H1 (cell line): ENCODE data around the gene KCNQ1OT1. TPM values are rescaled to one million over a fixed set of nuclear protein-coding genes. Genes with fewer than 3 reads are reported as not detected.

Experiments used
- CTCF ChIA-PET: fragments of 300-600 bp; sonication (Branson Sonifier 250); formaldehyde crosslinking; loops from one replicate; lab custom pipeline; 2021; ENCODE audit not compliant: partially characterized antibody; lab: Charles Lee
- POLR2A ChIA-PET: fragments of 300-600 bp; sonication (Branson Sonifier 250); formaldehyde crosslinking; loops from one replicate; lab custom pipeline; 2021; ENCODE audit warnings: inconsistent platforms; ENCODE audit not compliant: partially characterized antibody; lab: Charles Lee
- DNase-seq, 2 experiments: peaks; one replicate each; pipeline versions ENCODE4 v3.0.0 to v3.0.0-alpha.2; 2010 to 2022; ENCODE audit warnings: low spot score in 2 of 2, low read depth in 1 of 2, mixed read lengths in 1 of 2
- FAIRE-seq: peaks from 2 replicates; lab custom pipeline; 2011; peaks lifted over from hg19 to GRCh38; lab: Jason Lieb, UNC
- H2AFZ ChIP-seq: 2 replicates; pipeline ENCODE4 v1.8.1; 2012; ENCODE audit warnings: low read length, inconsistent platforms
- H2AK5ac ChIP-seq: 2 replicates; pipeline ENCODE4 v1.6.1; 2013; ENCODE audit warnings: low read depth, low read length
- H2BK120ac ChIP-seq: replicated peaks from 2 replicates; pipeline ENCODE3; 2013; ENCODE audit warnings: low read depth, low read length, inconsistent platforms
- H2BK12ac ChIP-seq: 2 replicates; pipeline ENCODE4 v1.6.1; 2013; ENCODE audit warnings: low read depth, low read length
- H2BK15ac ChIP-seq: 2 replicates; pipeline ENCODE4 v1.6.1; 2013; ENCODE audit warnings: low read length
- H2BK20ac ChIP-seq: 2 replicates; pipeline ENCODE4 v1.6.1; 2013; ENCODE audit warnings: low read length
- H2BK5ac ChIP-seq: 2 replicates; pipeline ENCODE4 v1.6.1; 2013; ENCODE audit warnings: low read depth, low read length
- H3K14ac ChIP-seq: 2 replicates; pipeline ENCODE4 v1.6.1; 2013; ENCODE audit warnings: inconsistent platforms; ENCODE audit not compliant: insufficient read length
- H3K18ac ChIP-seq: 2 replicates; pipeline ENCODE4 v1.6.1; 2013; ENCODE audit warnings: low read length; ENCODE audit errors: extremely low read depth
- H3K23ac ChIP-seq: 2 replicates; pipeline ENCODE4 v1.6.1; 2013; ENCODE audit warnings: inconsistent platforms; ENCODE audit not compliant: insufficient read length
- H3K23me2 ChIP-seq: 2 replicates; pipeline ENCODE4 v1.6.1; 2013; ENCODE audit warnings: low read depth, low read length
- H3K27ac ChIP-seq: 2 replicates; pipeline ENCODE4 v1.6.1; 2011; ENCODE audit warnings: low read depth, low read length, inconsistent platforms
- H3K27me3 ChIP-seq, 4 experiments: replicated peaks in 1 of 4; 1 replicate in 1 of 4; 2 replicates in 3 of 4; pipeline versions ENCODE4 v1.6.1 to v1.8.1; 2011 to 2013; ENCODE audit warnings: low read length in 3 of 4, mild to moderate bottlenecking in 3 of 4, inconsistent platforms in 2 of 4, mixed read lengths in 2 of 4, moderate library complexity in 1 of 4; ENCODE audit not compliant: control insufficient read depth in 3 of 4, insufficient read depth in 3 of 4; ENCODE audit errors: extremely low read depth in 1 of 4
- H3K36me3 ChIP-seq, 4 experiments: 2 replicates each; pipeline versions ENCODE4 v1.6.1 to v1.8.1; 2011 to 2013; ENCODE audit warnings: mild to moderate bottlenecking in 4 of 4, low read length in 3 of 4, moderate library complexity in 2 of 4, control low read depth in 1 of 4, inconsistent platforms in 1 of 4; ENCODE audit not compliant: insufficient read depth in 4 of 4, control insufficient read depth in 2 of 4
- H3K4ac ChIP-seq: replicated peaks from 2 replicates; pipeline ENCODE3; 2013; ENCODE audit warnings: low read length, low read depth, mixed read lengths, inconsistent platforms; ENCODE audit not compliant: insufficient read length
- H3K4me1 ChIP-seq, 4 experiments: replicated peaks in 1 of 4; 1 replicate in 1 of 4; 2 replicates in 3 of 4; pipeline versions ENCODE4 v1.6.1 to v1.8.1; 2011 to 2013; ENCODE audit warnings: low read length in 3 of 4, inconsistent platforms in 2 of 4, mixed read lengths in 1 of 4; ENCODE audit not compliant: insufficient read depth in 4 of 4, control insufficient read depth in 3 of 4
- H3K4me2 ChIP-seq, 2 experiments: 2 replicates each; pipeline versions ENCODE4 v1.6.1 to v1.8.1; 2011 to 2013; ENCODE audit warnings: low read depth in 2 of 2, low read length in 2 of 2, control low read depth in 1 of 2, inconsistent platforms in 1 of 2, mild to moderate bottlenecking in 1 of 2; ENCODE audit not compliant: insufficient read depth in 1 of 2
- H3K4me3 ChIP-seq, 4 experiments: fragments of 200-600, 300-600 bp in 1 of 4; sonication (generic), shearing (Covaris generic), sonication (Bioruptor Twin) in 1 of 4; 2 replicates each; pipeline versions ENCODE4 v1.5.1 to v1.8.1; 2011 to 2016; ENCODE audit warnings: low read length in 4 of 4, low read depth in 3 of 4, control low read depth in 2 of 4, inconsistent platforms in 2 of 4, mild to moderate bottlenecking in 2 of 4, mixed read lengths in 1 of 4, moderate library complexity in 1 of 4; ENCODE audit not compliant: insufficient read depth in 2 of 4; ENCODE audit errors: extremely low read depth in 1 of 4
- H3K56ac ChIP-seq: replicated peaks from 2 replicates; pipeline ENCODE3; 2013; ENCODE audit warnings: low read depth, mild to moderate bottlenecking, mixed read lengths, low read length, inconsistent platforms; ENCODE audit not compliant: insufficient read length
- H3K79me1 ChIP-seq: 2 replicates; pipeline ENCODE4 v1.6.1; 2013; ENCODE audit warnings: low read depth, low read length, control low read depth
- H3K79me2 ChIP-seq, 2 experiments: 2 replicates each; pipeline versions ENCODE4 v1.6.1 to v1.8.1; 2012 to 2013; ENCODE audit warnings: low read length in 2 of 2, mild to moderate bottlenecking in 2 of 2, inconsistent platforms in 1 of 2; ENCODE audit not compliant: insufficient read depth in 2 of 2, control insufficient read depth in 1 of 2
- H3K9ac ChIP-seq, 4 experiments: replicated peaks in 1 of 4; 1 replicate in 1 of 4; 2 replicates in 3 of 4; pipeline versions ENCODE4 v1.6.1 to v1.8.1; 2011 to 2013; ENCODE audit warnings: low read depth in 3 of 4, low read length in 3 of 4, control low read depth in 2 of 4, mild to moderate bottlenecking in 2 of 4, moderate library complexity in 2 of 4, inconsistent platforms in 1 of 4; ENCODE audit errors: extremely low read depth in 1 of 4
- H3K9me3 ChIP-seq, 2 experiments: 2 replicates each; pipeline versions ENCODE4 v1.6.1 to v1.8.1; 2012 to 2013; ENCODE audit warnings: mild to moderate bottlenecking in 2 of 2, moderate library complexity in 2 of 2, control low read depth in 1 of 2, inconsistent platforms in 1 of 2, low read depth in 1 of 2, low read length in 1 of 2, mixed read lengths in 1 of 2; ENCODE audit not compliant: insufficient read depth in 2 of 2
- H4K20me1 ChIP-seq, 2 experiments: replicated peaks in 1 of 2; 2 replicates each; pipeline versions ENCODE3 to v1.8.1; 2011 to 2013; ENCODE audit warnings: inconsistent platforms in 2 of 2, low read length in 2 of 2, mild to moderate bottlenecking in 1 of 2; ENCODE audit not compliant: insufficient read depth in 2 of 2, control insufficient read depth in 1 of 2
- H4K5ac ChIP-seq: 2 replicates; pipeline ENCODE4 v1.6.1; 2013; ENCODE audit warnings: low read length, low read depth, mixed read lengths, inconsistent platforms; ENCODE audit not compliant: insufficient read length
- H4K8ac ChIP-seq: 2 replicates; pipeline ENCODE4 v1.8.0; 2013; ENCODE audit warnings: mild to moderate bottlenecking, moderate library complexity, low read length, inconsistent platforms; ENCODE audit not compliant: insufficient read depth; ENCODE audit errors: extremely low read depth
- H4K91ac ChIP-seq: replicated peaks from 2 replicates; pipeline ENCODE3; 2013; ENCODE audit warnings: low read length, mixed read lengths, inconsistent platforms; ENCODE audit not compliant: insufficient read length
- CEBPB ChIP-seq: IDR thresholded peaks from 2 replicates; pipeline ENCODE4 v1.6.1; 2012; ENCODE audit warnings: low read depth, low read length
- WGBS, 2 experiments: shearing (Covaris generic) in 1 of 2; methylation state at CpG; one replicate each; pipeline versions ENCODE4 v1.1.6 to v1.1.7; 2013 to 2015; ENCODE audit warnings: low lambda C conversion rate in 2 of 2, mixed read lengths in 2 of 2, inconsistent platforms in 1 of 2, low coverage in 1 of 2, missing lambda C conversion rate in 1 of 2; ENCODE audit not compliant: insufficient replicate concordance in 2 of 2, insufficient coverage in 1 of 2, insufficient read length in 1 of 2; ENCODE audit errors: extremely low coverage in 1 of 2, missing lambda C conversion rate in 1 of 2; 5-methylcytosine and 5-hydroxymethylcytosine counted together
- polyA plus RNA-seq, 7 experiments: library from polyadenylated mRNA; depleted of rRNA in 3 of 7; stranded (reverse) in 5 of 7; unstranded in 2 of 7; fragments of >200 nt in 5 of 7; fragments of 200-250 nt in 2 of 7; gene quantifications; 1 replicate in 5 of 7; 2 replicates in 1 of 7; 4 replicates in 1 of 7; pipeline versions ENCODE4 v1.2.1 to v1.2.3, GENCODE V29; 2011 to 2013; ENCODE audit warnings: missing spikeins in 2 of 7, mixed read lengths in 2 of 7
- total RNA-seq: library from RNA; stranded (reverse); fragmentation: NEBNext Ultra II Directional; extraction: Animal tissue kit (Norgen Biotek cat#: 25700); gene quantifications from 2 replicates; pipeline ENCODE4 v1.2.1, GENCODE V29; 2021

The KCNQ1OT1 gene
- total and polyA plus RNA-seq, 2 of the 8 experiments (the other 6 are each of a cell fraction or from before 2014, with no cell fraction given) = 0.21 to 1.2 TPM

GRCh38 chr11:2558861-2559526 lies 140.8 kb downstream of the KCNQ1OT1 start:
- TF ChIP-seq CEBPB = no peak
- Histone ChIP-seq H3K27me3 (peaks cover 3 to 62% (median 33%) of the 10 kb centered on the region in 4 experiments), H2BK15ac (no peak overlapping the region), H3K9ac (no peak overlapping the region), H4K5ac (no peak overlapping the region), H3K4me2 (no peak overlapping the region), H3K79me2 (no peaks in the 10 kb centered on the region), H4K91ac (no peak overlapping the region), H3K36me3 (no peaks in the 10 kb centered on the region), H4K8ac (no peak overlapping the region), H4K20me1 (peaks cover 0 to 4% of the 10 kb centered on the region in 2 experiments), H2AFZ (no peak overlapping the region), H3K14ac (no peak overlapping the region), H3K79me1 (no peaks in the 10 kb centered on the region), H3K23ac (no peak overlapping the region), H3K27ac (no peak overlapping the region), H2BK5ac (no peak overlapping the region), H3K4ac (no peak overlapping the region), H2AK5ac (no peak overlapping the region), H2BK20ac (no peak overlapping the region), H2BK12ac (no peak overlapping the region), H3K4me3 (no peak overlapping the region), H3K4me1 (peaks cover 0 to 9% (median 2%) of the 10 kb centered on the region in 4 experiments; a peak in 3 of 7 replicates), H3K18ac (no peak overlapping the region), H3K9me3 (peaks cover 0 to 3% of the 10 kb centered on the region in 2 experiments; a peak in 2 of 4 replicates), H2BK120ac (no peak overlapping the region), H3K23me2 (no peaks in the 10 kb centered on the region), H3K56ac (no peak overlapping the region)
- WGBS, 2 experiments = 93% methylated on average over 12 of the region's 13 CpGs; no CpG with 5 or more reads in 1 of the 2 experiments
- ChIA-PET POLR2A (interaction anchor here (0.6 kb wide), 1 partner anchor 1014 kb away, joined by 3 read pairs; no protein-coding TSS in a partner anchor), CTCF (no interaction called here)
- DNase-seq = no peak
- no peak for FAIRE-seq
